Measurements from ENCODE around the gene TOP3A.
"Not testable (repeated sequence)": the region's sequence is repeated elsewhere in the genome, so short reads cannot be mapped to it uniquely, and the experiment has no call there.

TOP3A gene

DNA sequence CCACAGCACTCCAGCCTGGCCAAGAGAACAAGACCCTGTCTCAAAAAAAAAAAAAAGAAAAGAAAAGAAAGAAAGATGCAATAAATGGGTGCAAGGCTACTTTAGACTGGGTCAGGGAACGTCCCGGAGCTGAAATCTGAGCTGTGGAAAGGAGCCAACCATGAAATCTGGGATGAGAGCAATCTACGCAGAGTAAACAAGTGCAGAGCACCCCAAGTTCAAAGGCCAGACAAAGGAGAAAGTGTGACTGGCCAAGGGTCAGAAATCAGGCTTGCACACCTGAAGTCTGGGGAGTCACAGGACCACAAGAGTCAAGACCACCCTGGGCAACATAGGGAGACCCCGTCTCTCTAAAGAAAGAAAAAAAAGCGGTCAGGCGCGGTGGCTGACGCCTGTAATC, 45.7 kb upstream of the TOP3A start:
- TF ChIP-seq, protein P1, sequence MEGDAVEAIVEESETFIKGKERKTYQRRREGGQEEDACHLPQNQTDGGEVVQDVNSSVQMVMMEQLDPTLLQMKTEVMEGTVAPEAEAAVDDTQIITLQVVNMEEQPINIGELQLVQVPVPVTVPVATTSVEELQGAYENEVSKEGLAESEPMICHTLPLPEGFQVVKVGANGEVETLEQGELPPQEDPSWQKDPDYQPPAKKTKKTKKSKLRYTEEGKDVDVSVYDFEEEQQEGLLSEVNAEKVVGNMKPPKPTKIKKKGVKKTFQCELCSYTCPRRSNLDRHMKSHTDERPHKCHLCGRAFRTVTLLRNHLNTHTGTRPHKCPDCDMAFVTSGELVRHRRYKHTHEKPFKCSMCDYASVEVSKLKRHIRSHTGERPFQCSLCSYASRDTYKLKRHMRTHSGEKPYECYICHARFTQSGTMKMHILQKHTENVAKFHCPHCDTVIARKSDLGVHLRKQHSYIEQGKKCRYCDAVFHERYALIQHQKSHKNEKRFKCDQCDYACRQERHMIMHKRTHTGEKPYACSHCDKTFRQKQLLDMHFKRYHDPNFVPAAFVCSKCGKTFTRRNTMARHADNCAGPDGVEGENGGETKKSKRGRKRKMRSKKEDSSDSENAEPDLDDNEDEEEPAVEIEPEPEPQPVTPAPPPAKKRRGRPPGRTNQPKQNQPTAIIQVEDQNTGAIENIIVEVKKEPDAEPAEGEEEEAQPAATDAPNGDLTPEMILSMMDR (IDR thresholded peaks at IDR 0.05; ENCODE audit: insufficient read depth, low read depth, low read length, missing control alignments) = no peak
- no peak overlapping the region for H3K4me3 ChIP-seq (ENCODE audit: low read depth, low read length)
- no peak for DNase-seq (ENCODE audit: low read depth)

DNA sequence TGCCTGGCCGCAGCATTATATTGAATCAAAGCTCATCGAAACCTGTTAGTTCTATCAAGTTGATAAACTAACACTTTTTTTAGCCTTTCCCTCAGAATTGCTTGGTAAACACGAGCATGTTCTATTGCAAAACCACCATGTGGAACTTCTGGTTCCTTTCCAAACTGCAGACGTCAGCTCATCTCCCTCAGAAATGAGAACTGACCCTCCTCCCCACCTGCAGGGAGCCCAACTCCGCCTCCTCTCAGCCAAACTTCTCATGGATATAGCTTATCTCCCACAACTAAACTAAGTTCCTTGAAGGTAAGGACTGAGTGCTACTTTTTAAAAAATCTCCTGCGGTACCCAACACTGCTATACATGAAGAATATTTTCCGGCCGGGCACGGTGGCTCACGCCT, 41.8 kb upstream of the TOP3A start:
- DNase-seq (ENCODE audit: low read depth) = no peak
- no peak overlapping the region for H3K4me3 ChIP-seq (ENCODE audit: low read depth, low read length)
- TF ChIP-seq, protein P1 (IDR thresholded peaks at IDR 0.05; ENCODE audit: insufficient read depth, low read depth, low read length, missing control alignments) = no peak

DNA sequence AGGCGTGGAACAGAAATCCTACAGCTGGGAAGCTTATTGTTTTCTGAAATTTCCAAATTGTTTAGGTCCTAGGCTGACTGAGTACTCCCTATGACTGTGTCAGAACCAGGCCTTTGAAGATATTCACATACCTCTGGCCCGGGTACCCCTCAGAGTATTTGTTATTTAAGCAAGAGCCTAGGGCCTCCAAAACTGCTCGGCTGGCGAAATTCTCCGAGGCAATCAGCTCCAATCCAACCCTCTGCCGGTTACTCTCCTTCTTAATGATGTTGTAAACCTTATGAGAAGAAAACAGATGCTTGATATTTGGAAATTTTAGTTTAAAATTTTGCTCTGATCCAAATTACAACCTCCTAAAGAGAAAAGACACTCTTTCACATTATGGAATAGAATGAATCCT, 38.7 kb upstream of the TOP3A start:
- TF ChIP-seq, protein P1 (IDR thresholded peaks at IDR 0.05; ENCODE audit: insufficient read depth, low read depth, low read length, missing control alignments) = no peak
- no peak for DNase-seq (ENCODE audit: low read depth)
- H3K4me3 ChIP-seq (ENCODE audit: low read depth, low read length) = no peak overlapping the region

DNA sequence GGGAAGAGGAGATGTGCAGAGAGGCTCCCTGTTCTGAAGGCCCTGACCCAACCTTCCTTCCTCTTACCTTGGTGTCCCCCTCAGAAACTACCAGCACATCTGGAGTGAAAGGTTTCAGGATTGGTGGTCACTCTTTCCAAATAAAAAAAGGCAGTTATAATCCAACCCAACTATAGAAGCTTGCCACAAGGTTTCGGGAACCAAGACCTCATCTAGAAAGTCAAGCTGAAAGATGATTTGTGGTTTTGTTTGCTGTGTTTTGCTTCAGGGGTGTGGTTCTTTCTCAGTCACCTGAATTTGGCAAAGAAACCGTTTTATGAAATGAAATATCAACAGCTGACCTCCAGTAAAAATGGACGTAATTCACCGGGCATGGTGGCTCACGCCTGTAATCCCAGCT, 29.2 kb upstream of the TOP3A start:
- no peak overlapping the region for H3K4me3 ChIP-seq (ENCODE audit: low read depth, low read length)
- TF ChIP-seq, protein P1 (IDR thresholded peaks at IDR 0.05; ENCODE audit: insufficient read depth, low read depth, low read length, missing control alignments) = no peak
- DNase-seq (ENCODE audit: low read depth) = peak; percentile 55

- DNase-seq (ENCODE audit: low read depth) = no peak
- no peak overlapping the region for H3K4me3 ChIP-seq (ENCODE audit: low read depth, low read length)
- TF ChIP-seq, protein P1 (IDR thresholded peaks at IDR 0.05; ENCODE audit: insufficient read depth, low read depth, low read length, missing control alignments) = no peak
These were observed 25.1 kb upstream of the TOP3A start for GRCh38 chr17:18339933-18340332.

- not testable (repeated sequence) for DNase-seq (ENCODE audit: low read depth)
These were observed 23.4 kb upstream of the TOP3A start for GRCh38 chr17:18338158-18338557.

GRCh38 chr17:18332909-18333489, 18.2 kb upstream of the TOP3A start:
- TF ChIP-seq, protein P1 (IDR thresholded peaks at IDR 0.05; ENCODE audit: insufficient read depth, low read depth, low read length, missing control alignments) = no peak
- H3K4me3 ChIP-seq (ENCODE audit: low read depth, low read length) = no peak overlapping the region
- DNase-seq (ENCODE audit: low read depth) = no peak

More at GRCh38 chr17:18338158-18338557, 23.4 kb upstream of the TOP3A start:
- not testable (repeated sequence) for H3K4me3 ChIP-seq (ENCODE audit: low read depth, low read length)
